HG02588 (cell line): ENCODE measurements around the gene GALNT15.

ENCODE experiments used
- ATAC-seq: cut with Tn5 transposase; IDR thresholded peaks from one replicate; pipeline ENCODE4 v1.9.1; 2021; ENCODE audit warnings: mild to moderate bottlenecking, moderate library complexity; ENCODE audit not compliant: unreplicated experiment

The GALNT15 gene

DNA sequence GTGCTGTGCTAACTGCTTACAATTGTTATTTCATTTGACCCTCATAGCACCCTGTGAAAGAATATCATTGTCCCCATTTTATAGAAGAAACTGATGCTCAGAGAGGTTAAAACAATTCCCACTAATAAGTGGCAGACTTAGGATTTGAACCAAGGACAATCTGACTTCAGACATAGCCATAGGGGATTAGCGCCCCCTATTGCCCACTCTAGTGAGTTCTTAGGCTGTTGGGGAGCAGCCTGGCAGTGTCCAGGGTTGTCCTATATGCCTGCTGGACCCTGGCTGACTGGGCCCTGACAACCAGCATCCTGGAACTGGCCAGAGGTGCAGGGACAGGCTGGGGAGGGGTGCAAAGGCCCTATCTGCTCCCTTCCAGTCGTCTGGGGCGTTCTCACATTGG lies 74.9 kb downstream of the GALNT15 start:
- no peak for ATAC-seq

DNA sequence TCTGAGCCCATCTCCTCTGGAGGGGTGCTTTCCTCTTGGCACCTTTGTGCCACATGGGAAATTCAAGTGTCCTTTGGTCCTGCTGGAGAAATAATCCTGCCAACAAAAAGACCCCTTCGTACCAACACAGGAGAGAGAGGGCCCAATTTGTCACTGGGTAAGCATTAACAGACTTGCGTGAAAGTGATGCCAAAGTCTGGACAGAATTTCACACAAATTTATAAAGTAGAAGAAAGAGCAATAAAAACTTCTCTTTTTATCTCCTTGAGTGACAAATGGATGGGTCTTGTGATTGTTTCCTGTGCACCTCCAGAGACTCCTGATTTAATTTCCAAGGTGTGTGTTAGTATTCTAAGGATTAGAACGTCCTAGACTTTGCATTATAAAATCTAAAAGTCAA lies 75.4 kb downstream of the GALNT15 start:
- no peak for ATAC-seq

DNA sequence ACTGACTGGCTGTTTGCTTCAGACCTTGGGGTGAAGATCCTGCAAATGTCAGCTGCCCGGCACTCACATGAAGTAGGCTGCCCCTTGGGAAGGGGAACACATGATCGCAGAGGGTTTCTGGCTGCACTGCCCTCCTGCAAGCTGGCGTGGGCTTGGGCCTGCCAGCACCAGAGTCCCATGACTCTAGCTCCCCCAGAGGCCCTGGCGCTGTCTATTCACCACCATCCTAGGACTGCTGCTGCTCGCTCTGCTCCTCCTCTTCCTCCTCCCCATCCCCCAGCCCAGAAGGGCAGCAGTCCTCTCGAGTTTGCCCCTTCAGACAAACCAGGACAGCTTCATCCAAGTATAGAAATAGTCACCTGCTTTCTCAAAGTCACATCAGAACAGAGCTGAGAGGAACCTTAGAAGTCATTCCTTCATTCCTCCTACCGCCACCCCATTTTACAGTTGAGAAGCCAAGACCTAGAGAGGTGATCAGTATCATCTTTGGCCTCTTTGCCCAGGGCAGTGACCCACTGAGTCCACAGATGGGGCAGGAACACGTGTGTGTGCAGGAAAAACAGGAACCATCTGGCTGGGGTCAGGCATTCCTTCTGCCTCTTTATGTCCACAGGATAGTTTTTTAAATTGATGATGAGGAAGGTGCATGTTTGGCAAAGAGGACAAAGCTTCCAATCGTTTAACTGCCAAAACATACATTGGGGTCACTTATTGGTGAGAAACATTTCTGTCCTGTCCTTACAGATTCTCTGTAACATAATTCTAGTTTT lies 77.0 kb downstream of the GALNT15 start:
- no peak for ATAC-seq

DNA sequence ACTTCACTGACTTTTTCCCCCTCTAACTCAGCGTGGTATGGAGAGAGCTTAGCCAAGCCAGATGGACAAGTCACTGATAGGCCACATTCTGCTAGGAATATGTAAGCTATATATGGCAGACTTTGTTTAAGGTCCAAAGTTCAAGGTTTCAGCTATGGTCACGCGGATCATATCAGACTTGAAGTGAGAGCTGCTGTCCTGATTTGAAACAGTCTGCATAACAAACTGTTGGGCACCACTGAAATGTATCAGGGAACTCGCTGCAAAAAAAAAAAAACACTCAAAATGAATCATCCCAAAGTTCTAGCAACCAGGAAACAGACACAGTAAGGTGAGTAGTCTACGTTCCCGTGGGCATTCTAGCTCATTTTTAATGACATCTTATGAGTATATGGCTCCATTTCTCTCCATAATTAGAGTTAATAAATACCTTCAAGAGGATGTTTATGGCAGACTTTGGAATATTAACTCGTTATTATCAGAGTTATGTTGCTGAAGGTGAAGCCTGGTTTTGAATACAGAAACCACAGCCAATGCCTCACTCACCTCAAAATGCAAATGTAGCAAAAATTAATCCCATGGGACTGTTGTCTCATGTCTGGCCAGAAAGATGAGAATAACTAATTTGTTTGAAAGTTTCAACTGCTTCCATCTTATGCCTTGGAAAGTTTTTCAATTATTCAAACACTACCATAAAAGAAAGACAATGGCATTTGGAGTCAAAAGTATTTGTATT lies 77.9 kb downstream of the GALNT15 start:
- ATAC-seq = no peak

DNA sequence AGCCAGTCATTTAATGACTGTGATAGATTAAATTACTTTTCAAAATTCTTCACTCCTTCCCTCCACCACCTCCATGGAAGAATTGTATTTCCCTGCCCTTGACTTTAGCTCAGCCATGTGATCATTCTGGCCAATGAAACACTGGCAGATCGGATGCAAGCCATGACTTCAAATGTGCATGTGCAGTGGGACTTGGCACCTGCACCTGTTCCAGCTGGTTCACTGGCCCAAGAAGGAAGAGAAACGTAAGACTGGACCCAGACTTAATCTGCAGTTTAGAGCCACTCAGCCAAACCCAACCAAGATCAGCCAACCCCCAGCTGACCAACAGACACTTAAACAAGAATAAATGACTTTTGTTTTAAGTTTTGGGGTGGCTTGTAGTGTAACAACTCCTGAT lies 78.5 kb downstream of the GALNT15 start:
- no peak for ATAC-seq

DNA sequence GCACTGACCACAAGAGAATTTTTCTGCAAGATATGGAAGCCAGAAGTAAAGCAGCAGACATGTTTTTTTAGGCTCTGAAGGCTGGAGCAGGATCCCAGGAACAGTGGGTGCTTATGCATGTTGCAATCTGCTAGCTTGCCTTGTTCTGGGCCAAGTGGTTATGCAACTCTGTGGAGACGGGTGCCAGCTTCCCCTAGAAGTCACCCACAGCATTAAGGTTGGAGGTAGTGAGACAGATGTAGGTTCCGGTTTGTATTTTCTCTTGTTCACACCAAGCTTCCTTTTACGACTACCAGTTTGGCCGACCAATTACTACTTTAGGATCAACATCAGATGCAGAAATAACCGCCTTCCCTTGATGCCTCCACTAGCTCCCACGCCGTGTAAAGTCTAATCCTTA lies 79.1 kb downstream of the GALNT15 start:
- ATAC-seq = no peak

DNA sequence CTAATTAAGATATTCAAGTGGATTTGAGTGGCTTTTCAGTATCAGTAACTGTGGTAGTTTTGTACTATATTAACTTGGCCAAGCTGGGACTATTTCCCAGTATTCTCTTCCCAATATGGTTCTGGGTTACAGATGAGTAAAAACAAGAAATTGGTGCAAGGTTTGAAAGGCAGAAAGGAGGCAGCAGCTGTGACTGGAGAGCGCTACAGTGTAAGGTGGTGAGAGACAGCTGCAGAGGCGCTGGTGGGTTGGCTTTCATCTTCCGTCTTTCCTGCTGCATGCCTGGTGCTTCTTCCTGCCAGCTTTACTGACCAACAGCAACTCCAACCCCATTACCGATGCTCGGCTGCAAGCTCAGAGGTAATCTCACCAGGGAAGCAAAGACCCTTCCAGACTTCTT lies 80.4 kb downstream of the GALNT15 start:
- no peak for ATAC-seq

DNA sequence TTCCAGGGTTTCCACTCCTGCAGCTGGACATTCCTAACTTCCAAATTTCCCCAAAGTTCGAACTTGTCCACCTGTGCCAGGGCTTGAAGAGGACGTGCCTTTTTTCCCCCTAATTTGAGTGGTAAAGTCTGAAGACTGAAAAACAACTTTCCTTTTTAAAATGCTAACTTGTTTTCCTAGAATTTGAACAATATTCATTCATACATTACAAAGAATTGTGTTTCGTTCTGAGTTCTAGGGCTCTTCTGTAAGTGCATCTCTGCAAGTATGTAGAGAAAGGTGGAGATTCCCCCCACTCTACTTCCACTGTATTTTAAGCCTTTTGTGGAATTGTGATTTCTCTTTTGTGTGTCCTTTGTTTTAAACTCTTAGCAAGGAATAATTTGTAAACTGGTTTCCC lies 80.8 kb downstream of the GALNT15 start:
- no peak for ATAC-seq

DNA sequence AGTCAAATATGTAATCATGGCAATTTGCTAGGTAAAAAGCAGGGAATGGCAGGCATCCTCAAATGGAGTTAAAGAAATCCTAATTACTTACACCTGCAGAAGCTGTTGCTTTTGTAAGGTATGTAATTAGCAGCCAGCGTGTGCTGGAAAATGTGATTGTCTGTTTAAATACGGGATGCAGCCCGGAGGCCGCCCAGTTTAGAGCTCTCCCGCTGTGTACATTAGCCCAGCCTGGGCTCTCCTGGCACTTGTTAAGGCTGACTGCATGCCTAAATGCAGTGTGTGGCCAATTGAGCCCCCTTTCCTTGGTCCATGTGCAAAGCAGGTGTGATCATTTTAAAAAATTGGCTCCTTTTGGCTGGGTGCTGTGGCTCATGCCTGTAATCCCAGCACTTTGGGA lies 81.2 kb downstream of the GALNT15 start:
- no peak for ATAC-seq

DNA sequence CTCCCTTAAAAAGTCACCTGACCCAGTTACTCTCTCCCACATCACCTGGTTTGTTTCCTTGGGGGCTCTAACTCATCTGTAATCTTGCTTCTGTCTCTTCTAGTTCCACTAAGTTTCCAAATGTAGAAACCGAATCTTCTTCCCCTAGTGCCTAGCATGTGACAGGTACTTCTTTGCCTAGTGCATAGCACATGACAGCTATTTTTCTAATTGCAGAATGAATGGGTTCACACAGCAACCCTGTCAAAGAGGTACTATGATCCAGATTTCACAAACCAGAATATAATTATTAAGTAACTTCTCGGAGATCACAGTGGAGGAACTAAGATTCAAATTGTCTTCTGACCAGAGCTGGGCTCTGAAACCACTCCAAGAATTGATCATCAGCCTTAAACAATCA lies 82.8 kb downstream of the GALNT15 start:
- ATAC-seq = no peak

DNA sequence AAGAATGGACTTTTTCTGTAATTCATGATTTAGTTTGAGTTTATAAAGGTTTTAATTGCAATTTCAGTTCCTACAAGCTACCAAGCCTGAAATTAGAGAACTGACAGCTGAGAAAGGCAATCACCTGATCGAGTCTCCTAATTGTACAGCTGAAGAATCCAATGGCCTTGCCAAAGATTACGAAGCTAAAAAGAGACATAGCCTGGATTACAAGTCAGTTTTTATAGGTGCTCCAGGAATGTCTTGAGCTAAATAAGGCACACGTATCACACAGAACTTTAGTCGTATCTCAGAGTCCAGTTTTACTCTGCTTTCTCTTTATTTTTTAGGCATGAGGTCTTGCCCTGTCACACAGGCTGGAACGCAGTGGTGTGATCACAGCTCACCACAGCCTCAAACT lies 83.7 kb downstream of the GALNT15 start:
- ATAC-seq = no peak

DNA sequence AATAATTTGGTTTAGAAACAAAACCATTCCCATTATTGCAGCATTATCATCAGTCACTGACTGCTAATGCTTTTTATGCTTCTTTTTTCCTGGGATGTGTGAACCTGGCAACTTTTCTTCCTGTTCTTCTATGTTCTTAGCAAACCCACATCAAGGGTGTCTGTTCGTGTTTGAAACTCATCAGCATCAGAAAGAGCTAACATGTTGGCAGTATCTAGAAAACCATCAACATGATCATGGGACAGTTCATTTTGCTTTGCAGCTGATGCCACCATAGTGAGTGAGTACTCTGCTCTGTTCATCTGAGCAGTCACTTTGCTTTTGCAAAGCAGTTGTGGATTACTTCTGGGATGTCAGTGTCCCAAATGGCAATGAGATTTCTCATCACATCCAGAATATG lies 84.4 kb downstream of the GALNT15 start:
- no peak for ATAC-seq

DNA sequence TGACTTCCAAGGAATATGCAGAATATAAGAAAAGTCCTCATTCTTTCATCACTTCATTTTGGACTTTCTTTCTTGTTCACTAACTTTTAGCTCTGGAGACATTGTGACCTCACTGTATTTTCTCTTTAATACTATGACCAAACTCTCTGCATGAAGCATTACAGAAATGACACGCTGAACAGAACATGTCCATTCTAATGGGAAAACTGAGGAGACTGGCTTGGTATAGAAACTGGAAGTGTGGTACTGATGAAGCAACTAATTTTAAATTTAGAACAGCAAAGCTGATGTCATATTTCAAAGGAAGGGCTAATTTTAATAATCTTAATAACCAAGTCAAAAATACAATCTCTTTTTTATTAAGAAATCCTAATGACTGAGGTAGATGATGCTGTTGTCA lies 85.6 kb downstream of the GALNT15 start:
- ATAC-seq = no peak

DNA sequence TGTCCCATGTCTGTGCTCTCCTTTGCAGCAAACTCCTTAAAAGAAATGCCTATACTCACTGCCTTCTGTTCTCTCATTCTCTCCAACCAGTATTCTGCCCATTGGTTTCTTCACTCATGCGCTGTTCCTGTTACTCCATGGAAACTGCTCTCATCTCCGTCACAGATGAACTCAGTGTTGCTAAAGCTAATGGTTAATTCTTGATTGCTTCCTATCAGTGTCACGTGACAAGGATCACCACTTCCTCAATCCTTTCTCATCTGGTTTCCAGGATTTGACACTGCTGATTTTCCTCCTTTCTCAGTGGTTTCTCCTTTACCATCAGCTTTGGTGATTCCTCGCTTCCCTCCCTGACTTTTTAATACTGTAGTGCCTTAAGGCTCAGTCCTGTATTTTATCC lies 87.7 kb downstream of the GALNT15 start:
- no peak for ATAC-seq

DNA sequence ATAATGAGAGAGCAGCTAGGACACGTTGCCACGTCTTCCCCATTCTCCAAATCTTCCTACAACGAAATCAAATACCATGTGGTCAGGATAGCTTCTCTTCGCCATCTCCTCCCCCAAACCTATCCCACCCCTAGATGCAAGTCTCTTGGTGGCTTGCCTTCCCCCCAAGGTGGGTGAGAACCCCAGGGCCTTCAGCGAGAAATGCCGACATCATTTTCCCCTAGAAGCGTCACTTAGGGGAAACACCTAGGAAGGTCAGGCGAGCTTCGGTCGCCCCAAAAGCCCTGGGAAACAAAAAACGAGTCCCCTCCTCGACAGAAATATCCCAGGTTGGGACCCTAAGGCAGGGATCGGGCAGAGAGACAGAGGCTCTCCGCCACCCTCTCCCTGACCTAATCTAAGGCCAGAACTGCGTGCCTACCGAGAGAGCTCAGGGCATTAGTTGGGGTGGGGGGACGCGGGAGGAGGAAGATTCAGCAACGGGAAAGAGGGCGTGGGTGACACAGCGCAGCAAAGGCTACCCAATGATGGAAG lies 89.8 kb downstream of the GALNT15 start:
- ATAC-seq = peak; percentile 3

DNA sequence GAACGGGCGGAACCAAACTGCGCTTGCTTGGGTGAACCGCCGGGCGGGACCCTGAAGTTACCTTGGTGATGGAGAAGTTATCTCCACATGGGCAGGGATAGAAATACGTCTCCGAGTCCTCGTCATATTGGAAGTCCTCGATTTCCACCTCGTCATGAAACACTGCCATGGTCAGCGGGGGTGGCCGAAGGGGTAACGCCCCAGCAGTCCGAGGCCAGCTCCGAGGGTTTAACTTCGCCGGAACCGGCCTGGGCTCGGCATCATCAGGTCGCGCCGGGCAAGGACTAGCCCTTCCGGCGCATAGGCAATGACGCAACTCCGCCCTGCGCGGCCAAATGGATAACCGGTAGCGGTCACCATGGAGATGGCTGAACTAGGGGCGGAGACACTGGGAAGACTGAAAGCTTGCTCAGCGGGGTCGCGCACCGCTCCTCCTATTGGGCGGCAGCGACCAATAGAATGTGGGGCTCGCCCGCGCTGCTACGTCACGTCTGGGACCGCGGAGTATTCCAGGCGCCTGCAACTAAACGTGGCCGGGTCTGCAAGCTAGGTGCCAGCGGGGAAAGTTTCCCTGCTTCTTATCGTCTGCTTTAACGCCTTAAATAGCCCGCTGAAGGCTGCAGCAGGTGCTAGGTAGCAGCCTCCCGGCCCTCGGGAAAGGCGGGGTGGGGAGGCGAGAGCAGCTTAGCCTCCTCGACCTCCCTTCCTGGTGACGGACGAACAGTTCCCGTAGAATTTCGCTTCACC lies 90.4 kb downstream of the GALNT15 start, which contains the start of the genes DPH3 and OXNAD1:
DPH3 (minus strand) TSS at position 236 of the 747 bp plus-strand sequence; CDS start at position 169, 67 bp downstream.
OXNAD1 (plus strand) TSS at position 505 of the 747 bp plus-strand sequence. CDS start 5,741 bp downstream, outside the sequence.
- ATAC-seq = peak; percentile 98

DNA sequence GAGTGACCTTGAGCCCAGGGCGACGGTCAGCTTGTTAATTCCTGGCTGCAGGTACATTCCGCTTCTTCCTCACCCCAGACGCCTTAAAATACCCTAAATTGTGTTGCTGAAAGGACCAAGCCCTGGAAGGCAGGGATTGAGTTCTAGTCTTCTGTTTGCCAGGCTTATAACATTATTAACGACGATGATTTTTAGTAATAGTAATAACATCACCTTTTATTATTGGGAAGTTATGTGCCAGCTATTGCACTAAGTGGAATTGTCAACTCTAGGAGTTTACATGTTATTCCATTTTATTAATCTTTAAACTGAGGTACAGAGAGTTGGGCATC lies 90.9 kb downstream of the GALNT15 start:
- no peak for ATAC-seq

DNA sequence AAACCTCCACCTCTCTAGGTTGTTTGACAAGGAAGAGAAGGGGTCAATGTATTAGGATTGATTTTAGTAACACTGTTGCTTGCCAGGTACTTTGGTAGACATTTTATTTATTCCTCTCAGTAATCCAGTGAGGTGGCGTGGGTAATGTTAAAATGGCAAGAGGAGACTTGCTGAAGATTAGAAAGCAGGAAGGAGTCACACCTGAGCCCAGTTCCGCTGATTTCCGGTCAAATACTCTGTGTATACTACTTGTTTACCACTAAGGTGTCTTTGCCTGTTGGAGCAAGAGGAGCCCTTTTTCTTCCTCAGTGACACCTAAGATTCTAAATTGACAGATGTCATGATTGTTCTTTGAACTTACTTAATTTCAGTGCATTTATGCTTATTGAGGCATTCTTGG lies 92.2 kb downstream of the GALNT15 start:
- no peak for ATAC-seq

DNA sequence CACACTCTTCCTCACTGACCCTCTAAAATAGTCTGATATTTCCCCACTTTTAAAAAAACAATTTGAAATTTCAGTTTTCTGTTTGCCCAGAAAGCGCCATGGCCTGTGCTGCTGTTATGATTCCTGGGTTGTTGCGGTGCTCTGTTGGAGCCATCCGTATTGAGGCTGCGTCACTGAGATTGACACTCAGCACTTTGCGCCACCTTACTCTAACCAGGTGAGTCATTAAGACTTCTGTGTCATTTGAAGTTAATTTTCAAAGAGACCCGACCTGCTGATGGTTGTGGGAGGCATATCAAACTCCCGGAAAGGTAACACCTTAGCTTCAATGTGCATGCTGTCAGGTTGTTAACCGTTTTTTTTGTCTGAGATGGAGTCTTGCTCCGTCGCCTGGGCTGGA lies 96.4 kb downstream of the GALNT15 start:
- ATAC-seq = no peak

DNA sequence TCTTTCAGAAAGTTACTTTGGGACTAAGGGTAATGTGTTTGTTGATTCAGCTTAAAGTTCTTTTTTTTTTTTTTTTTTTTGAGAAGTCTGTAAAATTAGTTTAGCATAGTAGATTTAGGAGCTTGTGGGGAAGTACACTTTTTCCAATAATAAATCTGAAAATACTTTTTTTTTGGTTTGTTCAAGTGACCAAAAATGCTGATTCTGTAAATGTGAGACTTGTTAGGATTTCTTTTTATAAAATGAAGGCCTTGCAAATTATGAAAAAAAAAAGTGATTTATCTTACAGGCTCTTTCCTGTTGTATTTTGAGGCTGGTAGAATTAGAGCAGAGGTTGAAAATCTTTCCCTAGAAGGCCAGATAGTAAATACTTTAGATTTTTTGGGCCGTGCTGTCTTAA lies 98.1 kb downstream of the GALNT15 start:
- no peak for ATAC-seq

DNA sequence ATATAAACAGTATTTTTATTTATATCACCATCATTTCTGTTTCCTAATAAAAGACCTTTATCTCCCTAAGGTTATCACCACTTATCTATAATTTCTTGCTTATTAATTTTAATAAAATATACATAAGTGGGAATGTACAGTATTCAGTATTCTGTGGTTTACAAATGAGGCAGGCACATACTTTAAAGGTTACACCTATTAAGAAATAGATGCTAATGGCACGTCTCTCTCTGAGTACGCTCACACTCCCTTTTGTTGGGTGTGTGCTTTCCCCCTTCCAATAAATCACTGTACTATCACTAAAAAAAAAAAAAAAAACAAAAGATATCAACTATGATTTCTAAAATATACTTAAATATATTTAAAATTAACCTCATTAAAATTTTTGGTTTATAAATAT lies 99.4 kb downstream of the GALNT15 start:
- ATAC-seq = no peak
